Erythroblast (primary cell): ENCODE data around the gene CFAP97.

Experiments
- GATA1 ChIP-seq: IDR thresholded peaks from 2 replicates; pipeline ENCODE4 v1.6.1; 2011; ENCODE audit warnings: low read depth, mild to moderate bottlenecking, control low read depth, low read length, moderate library complexity
- POLR2A ChIP-seq: IDR thresholded peaks from 2 replicates; pipeline ENCODE4 v1.6.1; 2011; ENCODE audit warnings: mild to moderate bottlenecking, low read length

- TF ChIP-seq POLR2A: no peak
- TF ChIP-seq GATA1: no peak
Observed at GRCh38 chr4:185138161-185138560, 65.6 kb downstream of the CFAP97 start.
